Gastrocnemius medialis (tissue), 4 donors: ENCODE measurements around the gene PGP.

Source experiments
- CTCF ChIP-seq, 5 experiments: fragments of 450-650 bp in 3 of 5; fragments of 200-600 bp in 2 of 5; sonication (generic) in 2 of 5; IDR thresholded peaks in 4 of 5; conservative IDR thresholded peaks in 1 of 5; 1 replicate in 4 of 5; 2 replicates in 1 of 5; pipeline ENCODE4 v1.5.1; 2016 to 2019; ENCODE audit warnings: antibody characterized with exemption in 5 of 5, mild to moderate bottlenecking in 3 of 5, moderate library complexity in 3 of 5
- POLR2A ChIP-seq, 2 donors: fragments of 450-650 bp; IDR thresholded peaks; one replicate each; pipeline ENCODE4 v1.6.1; 2017; ENCODE audit warnings: antibody characterized with exemption in 2 of 2, mild to moderate bottlenecking in 2 of 2, moderate library complexity in 2 of 2

GRCh38 chr16:2230376-2230775 lies 15.7 kb upstream of the PGP start:
- TF ChIP-seq CTCF (IDR thresholded peaks at IDR 0.05 in 4 of 5, conservative IDR thresholded peaks at IDR 0.05 in 1 of 5) (no peak), POLR2A (IDR thresholded peaks at IDR 0.05) (no peak)
